ENCODE data around the gene CADPS.

The CADPS gene

GRCh38 chr3:62630664-62631063 is 244.6 kb downstream of the CADPS start:
- DNase-seq (ENCODE audit: low read depth): no peak
- no peak overlapping the region for H3K4me3 ChIP-seq (ENCODE audit: low read depth, low read length)
- no peak for TF ChIP-seq CTCF (IDR thresholded peaks at IDR 0.05; ENCODE audit: low read depth, low read length, missing control alignments)

- no peak for DNase-seq (ENCODE audit: low read depth)
- no peak for TF ChIP-seq CTCF (IDR thresholded peaks at IDR 0.05; ENCODE audit: low read depth, low read length, missing control alignments)
Measured at GRCh38 chr3:62625268-62625667, 249.9 kb downstream of the CADPS start.

GRCh38 chr3:62624185-62624584 is 251.0 kb downstream of the CADPS start:
- no peak for TF ChIP-seq CTCF (IDR thresholded peaks at IDR 0.05; ENCODE audit: low read depth, low read length, missing control alignments)
- DNase-seq (ENCODE audit: low read depth): no peak
- no peak overlapping the region for H3K4me3 ChIP-seq (ENCODE audit: low read depth, low read length)

More at GRCh38 chr3:62625268-62625667, 249.9 kb downstream of the CADPS start:
- H3K4me3 ChIP-seq (ENCODE audit: low read depth, low read length): no peak overlapping the region

GRCh38 chr3:62622553-62623174 is 252.6 kb downstream of the CADPS start:
- peak; percentile 58 for TF ChIP-seq CTCF (IDR thresholded peaks at IDR 0.05; ENCODE audit: low read depth, low read length, missing control alignments)
- H3K4me3 ChIP-seq (ENCODE audit: low read depth, low read length): no peak overlapping the region
- DNase-seq (ENCODE audit: low read depth): peak; percentile 15

GRCh38 chr3:62621925-62622324 is 253.3 kb downstream of the CADPS start:
- no peak overlapping the region for H3K4me3 ChIP-seq (ENCODE audit: low read depth, low read length)
- no peak for DNase-seq (ENCODE audit: low read depth)
- no peak for TF ChIP-seq CTCF (IDR thresholded peaks at IDR 0.05; ENCODE audit: low read depth, low read length, missing control alignments)

GRCh38 chr3:62621176-62621575 is 254.0 kb downstream of the CADPS start:
- no peak for DNase-seq (ENCODE audit: low read depth)
- TF ChIP-seq CTCF (IDR thresholded peaks at IDR 0.05; ENCODE audit: low read depth, low read length, missing control alignments): no peak
- H3K4me3 ChIP-seq (ENCODE audit: low read depth, low read length): no peak overlapping the region

GRCh38 chr3:62615258-62615849 is 259.9 kb downstream of the CADPS start:
- H3K4me3 ChIP-seq (ENCODE audit: low read depth, low read length): no peak overlapping the region
- TF ChIP-seq CTCF (IDR thresholded peaks at IDR 0.05; ENCODE audit: low read depth, low read length, missing control alignments): no peak
- DNase-seq (ENCODE audit: low read depth): no peak

Measured in GM12864 (cell line).